Posterior vena cava (tissue), 2 donors: ENCODE measurements around the gene SLC27A3. TPM values are rescaled to one million over a fixed set of nuclear protein-coding genes. Genes with fewer than 3 reads are reported as not detected.
A peak's percentile ranks its signal among the peaks of the same experiment; 100 is the strongest.

ENCODE experiments used
- DNase-seq: peaks from one replicate; pipeline ENCODE4 v3.0.0-alpha.2; 2020; ENCODE audit warnings: low spot score
- intact Hi-C, 2 donors: fragments of 100-400 bp; cut with DNase I; formaldehyde crosslinking; loops; one replicate each; pipeline versions ENCODE4 v1.14.1 to v1.14.2; 2022 to 2023
- total RNA-seq, 2 donors: library from RNA; stranded (reverse); fragmentation: NEBNext Ultra II Directional; extraction: Animal tissue kit (Norgen Biotek cat#: 25700); gene quantifications; one replicate each; pipeline ENCODE4 v1.2.1, GENCODE V29; 2021
- donor health status: DM: yes; HTN: yes; CAD: no.
- donor health status: DM: yes; HTN: yes; CAD: no.

SLC27A3 gene
- total RNA-seq, 2 donors from 2014 or later, result 60.5 to 64.5 TPM

- peak; percentile 50 for DNase-seq
- intact Hi-C loops, result loop anchor here (10.0 kb wide), 2 partner anchors 151 to 191 kb away; partner anchors contain the start of genes DENND4B (in 1 of the 2) and RAB13 (in 1 of the 2)
Observed at GRCh38 chr1:153793261-153793972, 18.2 kb downstream of the SLC27A3 start.

DNA sequence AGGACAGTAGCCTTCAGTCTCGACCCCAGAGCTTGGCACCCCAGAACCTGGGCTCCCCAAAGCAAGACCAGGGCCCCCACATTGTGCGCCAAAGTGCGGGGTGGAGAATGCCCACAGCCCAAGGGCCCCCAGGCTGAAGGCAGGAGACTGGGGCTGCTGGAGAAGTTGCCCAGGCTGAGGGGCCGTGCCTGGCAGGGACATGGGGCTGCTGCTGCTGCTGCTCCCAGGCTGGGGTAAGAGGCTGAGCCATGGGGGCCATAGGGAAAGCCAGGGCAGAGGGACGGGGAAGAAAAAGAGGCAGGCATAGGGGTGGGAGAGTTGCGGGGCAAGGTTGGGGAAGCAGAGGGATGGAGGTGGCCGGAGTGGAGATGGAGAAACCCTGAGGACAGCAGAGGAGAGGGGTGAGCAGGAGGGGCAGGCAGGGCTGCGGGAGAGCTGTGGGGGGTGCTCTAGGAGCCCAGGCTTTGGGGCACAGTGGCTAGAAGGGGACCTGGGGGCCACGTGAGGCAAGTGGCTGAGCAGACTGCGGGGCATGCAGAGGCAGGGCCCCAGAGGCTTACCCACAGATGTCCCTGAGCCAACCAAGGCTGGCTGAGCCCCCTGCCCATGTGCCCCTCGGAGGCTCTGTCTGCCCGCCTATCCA lies 18.9 kb downstream of the SLC27A3 start:
- DNase-seq, result peak; percentile 66
- intact Hi-C loops, result loop anchor here (10.0 kb wide), 2 partner anchors 151 to 191 kb away; partner anchors contain the start of genes DENND4B (in 1 of the 2) and RAB13 (in 1 of the 2)

DNA sequence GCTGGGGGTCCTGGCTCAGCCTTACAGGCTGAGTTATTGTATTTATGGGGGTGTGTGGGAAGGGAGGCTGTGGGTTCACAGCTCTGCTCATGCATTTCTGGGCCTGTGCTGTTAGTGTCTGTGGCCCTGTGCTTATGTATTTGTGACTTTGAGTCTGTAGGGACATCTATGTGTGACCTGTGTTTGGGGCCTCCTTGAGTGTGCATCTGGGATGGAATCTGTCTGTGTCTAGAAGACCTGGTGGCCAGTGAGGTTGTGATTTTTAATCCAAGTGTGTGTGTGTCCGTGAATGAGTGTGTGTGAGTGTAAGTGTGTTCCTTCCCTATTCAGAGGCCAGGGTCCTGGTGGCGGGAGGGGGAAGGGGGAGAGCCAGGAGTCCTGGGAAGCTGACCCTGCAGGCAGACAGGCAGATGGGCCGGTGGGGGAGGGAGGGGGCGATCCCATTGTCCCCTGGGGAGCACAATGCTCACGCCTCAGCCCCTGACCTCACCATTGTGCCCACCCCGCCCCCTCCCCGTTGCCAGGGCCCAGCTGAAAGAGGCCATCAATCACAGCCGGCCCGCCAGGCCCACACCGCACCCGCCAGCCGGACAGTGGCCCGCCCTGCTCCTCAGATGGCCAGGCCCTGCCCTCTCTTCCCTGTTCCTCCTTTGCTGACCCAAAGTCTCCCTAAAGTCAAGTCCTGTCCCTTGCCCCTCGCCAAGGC lies 19.6 kb downstream of the SLC27A3 start:
- intact Hi-C loops, result loop anchor here (5.0 to 10.0 kb wide), 3 partner anchors 150 to 193 kb away; partner anchors contain the start of genes RAB13 (in 2 of the 2) and DENND4B (in 1 of the 2)
- peak; percentile 67 for DNase-seq

DNA sequence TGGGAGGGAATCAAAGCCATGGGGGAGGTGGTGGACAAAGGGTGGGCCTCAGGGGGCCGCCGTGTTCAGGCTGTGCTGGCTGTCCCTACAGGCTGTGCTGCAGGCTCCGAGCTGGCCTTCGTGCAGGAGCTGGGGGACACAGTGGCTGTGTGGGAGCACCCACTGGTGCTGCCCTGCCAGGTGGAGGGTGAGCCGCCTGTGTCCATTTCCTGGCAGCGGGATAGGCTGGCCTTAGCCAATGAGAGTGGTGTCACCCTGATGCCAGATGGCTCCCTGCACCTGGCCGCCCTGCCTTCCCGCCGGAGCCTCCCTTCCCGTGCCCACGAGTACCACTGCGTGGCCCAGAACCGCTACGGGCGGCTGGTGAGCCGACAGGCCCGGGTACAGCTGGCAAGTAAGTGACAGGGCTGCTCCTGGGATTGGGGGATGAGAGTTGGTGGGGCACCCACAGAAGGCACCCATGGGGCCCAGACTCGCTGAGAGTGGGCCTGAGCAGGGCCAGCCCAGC lies 20.2 kb downstream of the SLC27A3 start:
- peak; percentile 67 for DNase-seq
- intact Hi-C loops, result loop anchor here (5.0 to 10.0 kb wide), 3 partner anchors 149 to 192 kb away; partner anchors contain the start of genes RAB13 (in 2 of the 2) and DENND4B (in 1 of the 2)

DNA sequence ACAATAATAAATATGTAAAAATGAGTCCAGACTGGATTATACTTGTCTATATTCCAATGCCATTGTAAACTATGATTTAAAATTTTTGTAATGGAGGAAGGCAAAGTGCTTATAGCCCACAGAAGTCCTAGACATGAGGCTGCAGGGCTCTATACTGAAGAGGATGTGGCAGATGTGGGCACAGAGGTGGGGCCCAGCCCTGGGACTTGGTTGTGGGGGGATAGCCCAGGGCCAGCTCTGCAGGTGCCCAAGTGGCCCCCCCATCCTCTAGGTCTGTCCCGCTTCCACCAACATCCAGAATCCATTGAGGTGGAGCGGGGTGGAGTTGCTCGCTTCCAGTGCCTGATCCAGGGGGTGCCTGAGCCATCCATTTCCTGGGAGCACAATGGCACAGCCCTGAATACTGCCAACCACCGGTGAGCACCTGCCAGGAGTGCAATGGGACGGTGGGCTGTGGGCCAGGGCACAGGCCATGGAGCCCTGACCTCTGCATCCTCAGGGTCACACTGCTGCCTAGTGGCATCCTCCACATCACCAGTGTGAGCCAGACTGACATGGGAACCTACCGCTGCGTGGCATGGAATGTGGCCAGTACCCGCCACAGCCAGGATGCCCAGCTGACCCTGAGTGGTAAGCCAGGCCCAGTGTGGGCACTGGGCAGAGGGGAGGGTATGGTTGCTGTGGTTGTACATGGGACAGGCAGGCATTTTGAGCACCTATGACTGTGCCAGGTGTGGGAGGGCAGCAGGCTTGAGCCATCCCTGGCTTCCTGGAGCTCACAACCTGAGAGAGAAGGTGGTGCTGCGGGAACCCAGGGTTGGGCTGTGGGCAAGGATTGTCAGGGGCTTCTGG lies 21.0 kb downstream of the SLC27A3 start:
- intact Hi-C loops, result loop anchor here (5.0 to 10.0 kb wide), 3 partner anchors 149 to 191 kb away; partner anchors contain the start of genes RAB13 (in 2 of the 2) and DENND4B (in 1 of the 2)
- DNase-seq, result peak; percentile 72

GRCh38 chr1:153796786-153797659 lies 21.8 kb downstream of the SLC27A3 start:
- peak; percentile 86 for DNase-seq
- intact Hi-C loops, result loop anchor here (5.0 to 10.0 kb wide), 3 partner anchors 148 to 190 kb away; partner anchors contain the start of genes RAB13 (in 2 of the 2) and DENND4B (in 1 of the 2)

DNA sequence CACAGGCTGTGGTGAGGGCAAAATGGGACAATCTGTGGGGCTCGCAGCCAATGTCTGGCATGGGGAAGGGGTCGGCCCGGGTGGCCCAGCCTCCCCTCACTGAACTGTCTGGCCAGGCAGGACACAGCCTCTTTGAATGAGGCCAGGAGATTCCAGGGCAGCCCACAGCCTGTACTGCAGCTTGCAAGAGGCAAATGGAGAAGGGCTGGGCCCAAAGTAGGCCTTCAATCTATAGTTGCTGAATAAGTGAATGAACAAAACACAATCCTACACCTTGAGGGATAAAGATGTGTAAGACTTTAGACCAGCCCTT lies 23.2 kb downstream of the SLC27A3 start:
- no peak for DNase-seq
- intact Hi-C loops, result loop anchor here (5.0 to 10.0 kb wide), 3 partner anchors 146 to 189 kb away; partner anchors contain the start of genes RAB13 (in 2 of the 2) and DENND4B (in 1 of the 2)

- intact Hi-C loops, result loop anchor here (5.0 to 10.0 kb wide), 3 partner anchors 146 to 188 kb away; partner anchors contain the start of genes RAB13 (in 2 of the 2) and DENND4B (in 1 of the 2)
- DNase-seq, result no peak
Observed at GRCh38 chr1:153799016-153799415, 23.8 kb downstream of the SLC27A3 start.

- intact Hi-C loops, result loop anchor here (5.0 to 10.0 kb wide), 3 partner anchors 145 to 187 kb away; partner anchors contain the start of genes RAB13 (in 2 of the 2) and DENND4B (in 1 of the 2)
Observed at GRCh38 chr1:153799566-153800465, 24.6 kb downstream of the SLC27A3 start.

DNA sequence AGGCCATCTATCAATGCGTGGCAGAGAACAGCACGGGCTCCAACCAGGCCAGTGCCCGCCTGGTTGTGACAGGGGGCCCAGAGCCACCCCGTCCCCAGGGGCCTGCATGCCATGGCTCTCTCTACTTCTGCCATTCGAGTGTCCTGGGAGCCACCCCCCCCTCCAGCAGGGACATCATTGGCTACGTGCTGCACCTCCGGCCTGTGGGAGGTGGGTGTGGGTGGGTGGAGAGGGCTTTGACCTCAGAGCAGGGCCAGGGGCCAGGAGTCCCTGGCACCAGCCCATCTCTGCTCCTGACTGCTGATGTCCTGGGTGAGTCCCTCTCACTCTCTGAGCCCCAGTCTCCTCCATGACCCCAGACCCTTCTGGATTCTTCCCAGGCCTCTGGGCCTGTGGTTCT lies 25.3 kb downstream of the SLC27A3 start:
- intact Hi-C loops, result no loop called here
- DNase-seq, result no peak

More at GRCh38 chr1:153799566-153800465, 24.6 kb downstream of the SLC27A3 start:
- no peak for DNase-seq

DNA sequence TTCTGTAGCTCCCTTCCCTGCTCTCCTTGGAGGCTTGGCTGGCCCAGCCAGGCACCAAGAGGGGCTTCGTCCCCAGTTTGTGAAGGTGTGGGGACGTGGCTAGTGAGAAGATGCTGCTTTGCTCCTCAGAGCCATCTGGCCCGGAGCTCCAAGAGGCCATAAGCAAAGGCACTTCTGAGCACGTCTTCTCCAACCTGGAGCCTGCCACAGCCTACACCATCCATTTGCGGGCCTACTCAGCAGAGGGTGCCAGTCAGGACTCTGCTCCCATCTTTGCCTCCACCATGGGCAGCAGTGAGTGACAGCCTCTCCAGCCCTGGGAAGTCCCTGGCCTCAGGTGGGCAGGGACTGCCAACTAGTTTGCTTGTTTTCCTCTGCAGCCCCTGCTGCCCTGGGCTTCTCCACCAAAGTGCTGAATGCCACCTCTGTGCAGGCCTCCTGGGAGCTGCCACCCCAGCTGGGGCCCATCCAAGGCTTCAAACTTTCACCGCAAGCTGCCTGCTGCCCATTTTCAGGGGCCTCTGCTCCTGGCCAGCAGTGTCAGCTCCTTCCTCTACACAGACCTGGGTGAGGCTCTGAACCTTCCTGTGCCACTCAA lies 25.9 kb downstream of the SLC27A3 start:
- intact Hi-C loops, result no loop called here
- DNase-seq, result no peak

- no peak for DNase-seq
- intact Hi-C loops, result no loop called here
Observed at GRCh38 chr1:153801786-153802697, 26.8 kb downstream of the SLC27A3 start.

DNA sequence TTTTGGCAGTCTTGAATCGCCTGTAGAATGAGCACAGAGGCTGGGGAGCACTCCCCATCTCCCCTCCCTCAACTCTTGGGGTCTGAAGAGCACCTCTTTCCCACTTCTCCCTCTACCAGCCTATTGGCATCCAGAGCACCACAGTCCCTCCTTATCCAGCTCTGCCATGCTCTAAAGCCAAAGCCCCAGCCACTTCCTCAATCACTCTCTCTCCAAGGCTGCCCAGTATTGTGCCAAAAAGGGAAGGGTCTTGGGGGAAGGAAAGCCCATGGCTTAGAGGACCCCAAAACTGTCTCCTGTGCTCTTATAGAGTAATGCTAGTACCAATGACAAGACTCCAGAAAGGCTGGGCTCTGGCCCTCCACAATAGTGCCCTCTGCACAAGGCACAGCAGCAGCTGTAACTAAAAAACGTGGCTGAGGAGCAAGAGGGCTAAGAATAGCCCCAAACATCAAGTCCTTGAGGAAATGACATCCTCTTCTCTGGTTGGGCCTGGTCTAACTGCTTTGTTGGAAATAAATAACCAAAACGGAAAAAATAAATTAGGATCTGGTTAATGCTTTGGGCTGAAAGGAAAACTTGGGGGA lies 28.4 kb downstream of the SLC27A3 start:
- DNase-seq, result no peak

DNA sequence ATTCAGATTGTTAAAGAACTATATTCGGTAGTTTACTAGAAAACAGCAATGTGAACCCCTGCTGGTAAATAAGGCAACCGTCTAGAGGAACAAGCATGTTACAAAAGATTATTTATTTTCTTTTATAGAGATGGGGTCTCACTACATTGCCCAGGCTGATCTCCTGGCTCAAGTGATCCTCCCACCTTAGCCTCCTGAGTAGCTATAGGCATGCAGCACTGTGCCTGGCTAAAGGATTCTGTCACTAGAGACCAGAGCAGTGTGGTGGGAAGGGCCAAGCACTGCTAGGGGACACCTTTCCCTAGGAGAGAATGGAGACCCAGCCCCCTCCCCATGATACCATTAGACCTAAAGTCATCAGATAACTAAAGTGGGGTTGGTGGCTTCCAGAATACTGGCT lies 28.9 kb downstream of the SLC27A3 start:
- DNase-seq, result no peak
- intact Hi-C loops, result no loop called here

More for the DNA sequence above, 28.4 kb downstream of the SLC27A3 start:
- intact Hi-C loops, result no loop called here
